Memory B cell (primary cell): ENCODE data around the gene P4HA1.
"Not testable (repeated sequence)": the region's sequence is repeated elsewhere in the genome, so short reads cannot be mapped to it uniquely, and the experiment has no call there.

Source experiments
- ATAC-seq: fragments of 150-1000 bp; cut with Tn5 transposase; 2 replicates; pipeline ENCODE4 v1.10.0; 2021; ENCODE audit warnings: low read depth, mild to moderate bottlenecking, moderate library complexity
- DNase-seq, 2 donors: peaks; one replicate each; pipeline ENCODE4 v3.0.0; 2022; ENCODE audit warnings: low spot score in 2 of 2
- H3K27ac Mint-ChIP-seq: one replicate; pipeline ENCODE4 v1.8.0; 2022; ENCODE audit warnings: mild to moderate bottlenecking, moderate library complexity, mixed read lengths
- H3K27me3 Mint-ChIP-seq: one replicate; pipeline ENCODE4 v1.8.0; 2022; ENCODE audit warnings: mixed read lengths
- H3K36me3 Mint-ChIP-seq: one replicate; pipeline ENCODE4 v1.8.0; 2022; ENCODE audit warnings: mild to moderate bottlenecking, mixed read lengths
- H3K4me1 Mint-ChIP-seq: one replicate; pipeline ENCODE4 v1.8.0; 2022; ENCODE audit warnings: mixed read lengths
- H3K4me3 Mint-ChIP-seq: one replicate; pipeline ENCODE4 v1.8.0; 2022; ENCODE audit warnings: mild to moderate bottlenecking, moderate library complexity, mixed read lengths
- H3K9me3 Mint-ChIP-seq: one replicate; pipeline ENCODE4 v1.8.0; 2022; ENCODE audit warnings: mixed read lengths

Gene P4HA1

DNA sequence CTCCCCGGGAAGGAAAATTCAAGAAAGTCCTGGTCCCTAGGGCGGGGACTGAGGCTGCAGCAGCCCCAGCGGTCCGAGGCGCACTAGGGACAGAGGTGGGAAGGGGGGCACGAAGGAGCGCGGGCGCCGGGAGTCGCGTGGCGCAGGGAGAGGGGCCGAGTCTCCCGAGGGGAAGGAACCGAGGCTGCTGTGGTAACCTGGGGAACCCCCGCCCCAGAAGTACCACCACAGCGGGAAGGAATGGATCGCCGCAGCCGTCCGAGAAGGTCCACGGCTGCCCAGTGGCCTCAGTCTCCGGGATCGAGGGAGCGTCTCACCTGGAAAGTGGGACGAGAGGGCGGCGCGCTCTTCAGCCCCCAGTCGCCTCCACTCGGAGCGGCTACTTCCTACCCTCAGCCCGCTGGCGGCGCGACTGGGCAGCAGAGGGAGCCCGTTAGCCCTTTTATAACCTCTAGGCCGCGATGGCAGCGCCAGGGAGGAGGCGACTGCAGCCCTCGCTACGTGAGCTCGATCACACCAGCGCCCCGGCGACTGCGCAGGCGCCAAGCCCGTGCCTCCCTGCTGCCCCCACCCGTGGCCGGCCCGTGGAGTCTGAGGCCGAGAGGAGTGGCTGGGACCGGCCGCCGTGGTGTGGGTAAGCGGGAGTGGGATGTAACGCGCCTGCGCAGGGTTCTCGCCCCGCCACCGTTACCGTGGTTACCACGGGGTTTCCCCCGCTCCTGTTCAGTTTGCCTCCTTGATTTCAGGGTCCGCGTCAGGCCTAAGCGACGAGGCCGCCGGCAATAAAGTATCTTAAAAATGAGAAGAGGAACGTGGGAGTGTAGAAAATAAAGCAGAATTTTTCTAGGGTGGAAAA is at the start of gene P4HA1:
Gene P4HA1, minus strand, starts transcription at position 418 of the 856 bp plus-strand sequence. CDS start 21,983 bp downstream, outside the sequence.
- H3K27ac Mint-ChIP-seq = peak within 1 kb of the TSS; percentile 99
- DNase-seq (peak; percentile 96 to 97), ATAC-seq (peak; percentile 82)
- H3K4me1 Mint-ChIP-seq = peaks cover 14% of the 10 kb centered on the region
- H3K4me3 Mint-ChIP-seq = peak within 1 kb of the TSS; percentile 96
- no peaks in the 10 kb centered on the region for H3K27me3 Mint-ChIP-seq
- H3K36me3 Mint-ChIP-seq = peaks cover 2% of the 10 kb centered on the region
- no peaks in the 10 kb centered on the region for H3K9me3 Mint-ChIP-seq

DNA sequence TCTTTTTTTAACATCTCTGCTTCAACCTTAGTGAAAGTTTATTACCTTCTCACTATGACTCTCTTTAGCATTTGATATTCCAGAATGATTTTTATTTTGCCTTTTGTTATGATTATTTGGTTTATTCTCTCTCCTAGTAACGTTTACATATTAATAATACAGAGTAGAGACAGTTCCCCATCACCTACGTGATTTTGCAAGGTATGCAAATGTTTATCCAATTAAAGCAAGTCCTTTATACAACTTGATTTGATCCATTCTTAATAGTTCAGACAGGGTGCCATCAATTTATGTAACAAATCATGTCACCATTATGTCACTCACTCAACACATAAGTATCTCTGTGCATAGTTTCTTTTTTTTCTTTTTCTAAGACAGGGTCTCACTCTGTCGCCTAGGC is 44.9 kb upstream of the P4HA1 start:
- Mint-ChIP-seq H3K9me3 (no peaks in the 10 kb centered on the region), H3K27me3 (no peaks in the 10 kb centered on the region), H3K27ac (no peak overlapping the region), H3K4me3 (no peak overlapping the region), H3K4me1 (no peaks in the 10 kb centered on the region), H3K36me3 (peaks cover 24% of the 10 kb centered on the region)
- no peak for ATAC-seq
- DNase-seq = no peak

DNA sequence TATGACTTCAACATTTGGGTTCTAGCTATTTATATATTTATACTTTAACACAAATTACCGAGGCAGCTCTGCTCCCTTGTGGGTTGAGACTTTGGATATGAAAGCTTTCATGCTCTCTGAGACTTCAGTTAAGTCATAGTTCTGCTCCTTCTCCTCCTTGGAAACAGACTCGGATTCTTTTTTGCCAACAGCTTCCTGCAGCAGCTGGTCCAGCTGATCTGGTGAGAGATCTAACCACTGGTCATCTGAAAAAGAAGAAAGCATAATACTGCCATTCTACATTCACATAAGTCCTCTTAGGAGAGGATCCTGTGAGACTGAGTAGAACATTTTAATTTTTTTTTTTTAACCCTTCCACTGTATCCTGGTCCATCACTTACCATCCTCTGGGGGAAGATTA is 42.6 kb upstream of the P4HA1 start:
- no peak overlapping the region for H3K4me3 Mint-ChIP-seq
- no peaks in the 10 kb centered on the region for H3K4me1 Mint-ChIP-seq
- no peaks in the 10 kb centered on the region for H3K9me3 Mint-ChIP-seq
- peaks cover 27% of the 10 kb centered on the region for H3K36me3 Mint-ChIP-seq
- no peak overlapping the region for H3K27ac Mint-ChIP-seq
- H3K27me3 Mint-ChIP-seq = no peaks in the 10 kb centered on the region
- no peak for DNase-seq
- no peak for ATAC-seq

DNA sequence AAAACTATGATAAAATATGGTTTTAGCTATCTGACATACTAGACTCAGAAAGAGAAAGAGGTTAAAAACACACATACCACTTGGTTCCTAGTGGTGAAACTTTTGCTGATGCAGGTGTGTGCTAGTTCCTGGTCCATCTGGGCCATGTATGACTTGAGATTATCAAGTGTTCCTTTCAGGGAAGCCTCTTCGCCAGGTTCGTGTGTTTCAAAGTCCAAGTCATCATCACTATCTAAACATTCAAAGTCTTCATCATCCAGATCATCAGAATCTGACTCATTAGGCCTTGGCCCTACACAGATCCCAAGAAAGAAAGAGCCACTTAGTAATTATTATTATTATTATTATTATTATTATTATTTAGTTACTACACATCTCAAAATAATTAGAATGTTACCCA is 40.0 kb upstream of the P4HA1 start:
- peaks cover 8% of the 10 kb centered on the region for H3K4me1 Mint-ChIP-seq

DNA sequence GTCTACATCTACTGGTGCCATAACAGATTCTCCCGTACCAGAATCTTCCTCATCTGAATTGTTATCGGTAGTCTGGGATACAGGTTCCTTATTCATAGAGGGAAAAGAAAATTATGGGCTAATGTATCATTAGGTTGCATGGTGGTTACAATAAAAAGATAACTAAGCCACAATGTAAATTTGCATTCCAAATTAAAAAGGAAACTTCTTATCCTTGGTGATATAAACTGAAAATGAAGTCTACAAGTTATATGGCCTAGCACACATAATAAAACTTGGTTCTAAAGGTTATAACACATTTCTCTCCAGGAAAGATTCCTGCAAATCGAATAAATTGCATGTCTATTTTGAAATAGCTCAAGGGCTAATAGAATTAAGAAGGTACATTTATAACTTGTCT is 38.1 kb upstream of the P4HA1 start:
- no peak overlapping the region for H3K27ac Mint-ChIP-seq

More for the DNA sequence above, 40.0 kb upstream of the P4HA1 start:
- Mint-ChIP-seq H3K36me3 (peaks cover 29% of the 10 kb centered on the region), H3K9me3 (no peaks in the 10 kb centered on the region), H3K4me3 (no peak overlapping the region), H3K27me3 (no peaks in the 10 kb centered on the region), H3K27ac (no peak overlapping the region)
- no peak for ATAC-seq
- DNase-seq = no peak

DNA sequence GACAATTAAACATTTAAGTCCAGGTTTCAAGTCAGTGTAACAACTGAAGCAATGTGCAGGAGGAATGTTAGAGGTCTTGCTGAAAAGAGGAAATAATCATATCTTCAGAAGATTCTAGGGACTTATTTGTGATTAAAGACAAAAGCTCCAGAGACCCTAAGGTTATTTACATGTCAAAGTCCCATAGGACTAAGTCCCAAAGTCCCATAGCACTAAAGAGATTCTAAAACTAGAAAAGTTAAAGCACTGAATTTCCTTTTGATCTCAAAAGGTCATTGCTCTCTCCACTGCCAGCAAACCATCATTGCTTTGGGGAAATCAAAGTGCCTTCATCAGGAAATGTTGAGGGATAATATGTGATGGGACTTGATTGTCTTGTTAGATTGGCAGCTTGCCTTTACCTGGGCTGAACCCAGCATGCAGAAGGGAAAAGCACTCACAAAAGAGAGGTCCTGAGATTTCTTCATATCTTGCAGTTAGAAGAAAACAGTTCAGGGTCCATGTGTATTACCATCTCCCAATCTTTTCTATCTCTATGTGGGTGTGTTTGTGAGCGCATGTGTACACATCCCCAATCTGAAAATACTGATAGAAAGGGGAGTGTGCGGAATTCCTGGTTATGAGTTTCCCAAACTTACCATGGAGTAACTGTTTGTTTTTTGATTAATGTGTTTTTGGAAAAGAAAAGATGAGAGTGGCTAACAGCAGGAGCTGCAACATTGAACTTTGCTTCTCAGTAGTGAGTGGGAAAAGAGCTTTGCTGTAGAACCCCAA is 35.4 kb upstream of the P4HA1 start:
- Mint-ChIP-seq H3K4me3 (no peak overlapping the region), H3K4me1 (peaks cover 8% of the 10 kb centered on the region), H3K36me3 (peaks cover 32% of the 10 kb centered on the region), H3K27me3 (no peaks in the 10 kb centered on the region), H3K9me3 (no peaks in the 10 kb centered on the region), H3K27ac (peak overlapping the region; percentile 76)
- DNase-seq (no peak), ATAC-seq (no peak)

More for the DNA sequence above, 38.1 kb upstream of the P4HA1 start:
- H3K9me3 Mint-ChIP-seq = no peaks in the 10 kb centered on the region
- no peak for DNase-seq
- no peak for ATAC-seq
- no peak overlapping the region for H3K4me3 Mint-ChIP-seq
- no peaks in the 10 kb centered on the region for H3K27me3 Mint-ChIP-seq
- peaks cover 33% of the 10 kb centered on the region for H3K36me3 Mint-ChIP-seq
- H3K4me1 Mint-ChIP-seq = peaks cover 8% of the 10 kb centered on the region

DNA sequence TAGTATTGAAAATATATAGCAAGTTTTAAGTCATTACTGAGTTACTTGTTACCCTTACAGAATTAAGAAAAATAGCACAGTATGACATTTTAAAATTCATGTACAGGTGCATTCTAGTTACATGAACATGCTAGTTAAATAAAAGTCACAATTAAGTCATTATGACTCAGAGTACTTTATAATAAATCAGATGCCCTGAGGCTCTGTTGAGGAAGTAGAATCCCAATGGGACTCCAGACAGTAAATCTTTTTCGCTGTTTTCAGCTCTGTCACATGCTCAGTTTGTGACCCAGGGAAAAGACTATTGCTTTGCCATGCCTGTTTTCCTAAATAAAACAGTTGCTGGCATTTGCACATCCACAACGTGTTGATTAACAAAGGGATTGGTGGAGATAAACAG is 34.6 kb upstream of the P4HA1 start:
- no peak for ATAC-seq
- peaks cover 8% of the 10 kb centered on the region for H3K4me1 Mint-ChIP-seq

DNA sequence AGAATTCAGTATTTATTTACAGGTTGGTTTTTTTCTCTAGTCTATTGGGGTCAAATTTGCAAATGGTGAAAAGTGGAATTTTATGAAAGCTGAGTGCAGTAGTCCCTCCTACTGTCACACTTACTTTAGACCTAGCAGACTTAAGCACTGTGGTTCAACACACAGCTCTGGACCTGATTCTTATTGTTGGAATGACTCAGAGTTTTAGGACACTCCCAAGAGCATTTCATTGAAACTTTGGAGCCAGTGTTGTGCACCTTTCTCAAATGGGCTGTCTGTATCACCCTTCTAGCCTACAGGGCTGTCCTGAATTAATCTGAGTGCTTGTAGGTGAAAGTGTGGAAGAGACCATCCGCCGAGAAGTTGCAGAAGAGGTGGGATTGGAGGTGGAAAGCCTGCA is 29.7 kb upstream of the P4HA1 start:
- Mint-ChIP-seq H3K4me3 (no peak overlapping the region), H3K4me1 (no peaks in the 10 kb centered on the region), H3K9me3 (no peaks in the 10 kb centered on the region), H3K27ac (no peak overlapping the region), H3K36me3 (peaks cover 22% of the 10 kb centered on the region), H3K27me3 (no peaks in the 10 kb centered on the region)
- DNase-seq (no peak), ATAC-seq (no peak)

More for the DNA sequence above, 34.6 kb upstream of the P4HA1 start:
- Mint-ChIP-seq H3K27ac (no peak overlapping the region), H3K4me3 (no peak overlapping the region), H3K36me3 (peaks cover 29% of the 10 kb centered on the region), H3K27me3 (no peaks in the 10 kb centered on the region), H3K9me3 (no peaks in the 10 kb centered on the region)
- no peak for DNase-seq

DNA sequence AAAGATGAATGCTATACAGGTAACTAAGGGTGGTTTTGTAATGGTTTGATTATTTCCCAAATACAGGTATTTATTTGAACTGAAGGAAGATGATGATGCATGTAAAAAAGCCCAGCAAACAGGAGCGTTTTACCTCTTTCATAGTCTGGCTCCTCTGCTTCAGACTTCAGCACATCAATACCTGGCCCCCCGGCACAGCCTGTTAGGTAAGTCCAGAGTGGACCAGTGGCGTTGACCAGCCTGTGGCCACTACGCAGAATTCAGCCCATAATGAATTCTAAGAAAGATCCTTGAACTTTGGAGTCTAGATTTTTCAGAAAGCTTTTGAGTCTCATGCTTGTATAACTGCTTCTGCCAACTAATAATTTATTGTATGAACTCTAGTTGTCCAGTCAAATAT is 23.3 kb upstream of the P4HA1 start:
- Mint-ChIP-seq H3K4me3 (no peak overlapping the region), H3K27ac (no peak overlapping the region), H3K9me3 (no peaks in the 10 kb centered on the region), H3K36me3 (peaks cover 6% of the 10 kb centered on the region), H3K4me1 (no peaks in the 10 kb centered on the region), H3K27me3 (no peaks in the 10 kb centered on the region)
- no peak for ATAC-seq
- DNase-seq = no peak

DNA sequence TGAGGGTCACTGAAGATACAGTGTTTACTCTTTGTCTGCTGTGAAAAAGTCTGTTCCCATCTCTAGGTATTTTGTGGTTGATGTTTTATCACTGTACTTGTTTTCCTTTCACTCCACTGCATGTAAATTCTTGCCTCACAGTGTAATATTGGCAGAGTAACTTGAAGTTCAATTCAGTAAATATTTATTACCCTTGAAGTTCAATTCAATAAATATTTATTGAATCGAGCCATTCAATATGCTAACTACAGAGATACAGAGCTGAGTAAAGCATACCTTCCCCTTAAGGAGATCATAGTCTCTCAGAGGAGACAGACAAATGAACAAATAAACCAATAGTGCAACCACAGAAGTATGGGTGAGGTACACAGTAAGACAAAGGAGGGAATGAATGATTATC is 22.8 kb upstream of the P4HA1 start:
- Mint-ChIP-seq H3K27ac (no peak overlapping the region), H3K9me3 (no peaks in the 10 kb centered on the region)

DNA sequence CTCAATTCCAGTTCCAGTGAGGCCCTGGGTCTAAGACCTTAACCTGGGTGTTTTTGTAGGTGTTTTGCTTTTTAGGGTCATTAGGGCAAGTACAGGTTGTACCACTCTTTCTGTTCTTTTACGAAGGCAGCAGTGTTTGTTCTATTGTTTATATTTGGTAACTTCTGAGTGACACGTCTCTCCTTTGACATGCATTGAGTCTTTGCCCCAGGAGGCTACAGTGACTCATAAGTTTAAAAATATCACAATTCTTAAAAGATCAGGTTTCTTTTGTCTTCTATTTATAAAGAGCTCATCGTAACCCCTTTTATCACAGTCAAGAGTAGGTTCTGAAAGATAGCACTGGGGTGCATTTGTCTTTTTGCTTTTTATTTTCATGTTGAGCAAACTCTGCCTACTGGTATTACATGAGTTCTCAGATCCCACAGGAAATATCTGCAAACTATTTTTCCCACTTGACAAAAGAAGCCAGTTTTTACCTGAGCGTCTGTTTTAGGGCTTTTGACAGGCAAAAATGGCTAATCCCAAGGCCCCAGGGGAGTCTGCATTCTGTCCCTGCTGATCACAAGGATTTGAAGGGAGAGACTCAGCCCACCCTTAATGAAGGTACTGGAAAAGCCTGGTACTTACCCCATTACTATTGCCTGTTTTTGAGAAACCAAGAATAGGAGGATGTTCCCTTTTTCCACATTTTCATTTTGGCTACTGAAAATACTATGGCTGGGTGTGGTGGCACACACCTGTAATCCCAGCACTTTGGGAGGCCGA is 21.5 kb upstream of the P4HA1 start:
- no peaks in the 10 kb centered on the region for H3K4me1 Mint-ChIP-seq
- no peaks in the 10 kb centered on the region for H3K9me3 Mint-ChIP-seq
- no peak overlapping the region for H3K4me3 Mint-ChIP-seq
- peaks cover 2% of the 10 kb centered on the region for H3K36me3 Mint-ChIP-seq
- H3K27ac Mint-ChIP-seq = peak overlapping the region; percentile 28
- no peaks in the 10 kb centered on the region for H3K27me3 Mint-ChIP-seq
- DNase-seq (no peak), ATAC-seq (peak; percentile 32)

More for the DNA sequence above, 22.8 kb upstream of the P4HA1 start:
- DNase-seq (no peak), ATAC-seq (no peak)
- Mint-ChIP-seq H3K4me3 (no peak overlapping the region), H3K27me3 (no peaks in the 10 kb centered on the region), H3K36me3 (peaks cover 6% of the 10 kb centered on the region), H3K4me1 (no peaks in the 10 kb centered on the region)

DNA sequence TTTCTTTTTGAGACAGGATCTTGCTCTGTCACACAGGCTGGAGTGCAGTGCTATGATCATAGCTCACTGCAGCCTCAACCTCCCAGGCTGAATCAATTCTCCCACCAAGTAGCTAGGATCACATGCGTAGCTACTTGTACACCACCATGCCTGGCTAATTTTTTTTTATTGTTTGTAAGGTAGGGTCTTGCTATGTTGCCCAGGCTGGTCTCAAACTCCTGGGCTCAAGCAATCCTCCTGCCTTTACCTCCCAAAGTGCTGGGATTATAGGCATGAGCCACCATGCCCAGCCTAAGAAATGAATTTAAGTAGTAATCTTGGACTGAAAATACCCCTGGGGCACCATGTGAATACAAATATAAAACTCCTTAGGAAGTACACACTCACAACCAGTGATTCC is 19.4 kb upstream of the P4HA1 start:
- H3K9me3 Mint-ChIP-seq = no peaks in the 10 kb centered on the region
- no peaks in the 10 kb centered on the region for H3K27me3 Mint-ChIP-seq
- no peak overlapping the region for H3K27ac Mint-ChIP-seq
- DNase-seq = no peak
- no peak overlapping the region for H3K4me3 Mint-ChIP-seq
- no peak for ATAC-seq
- H3K36me3 Mint-ChIP-seq = peaks cover 2% of the 10 kb centered on the region
- H3K4me1 Mint-ChIP-seq = no peaks in the 10 kb centered on the region

DNA sequence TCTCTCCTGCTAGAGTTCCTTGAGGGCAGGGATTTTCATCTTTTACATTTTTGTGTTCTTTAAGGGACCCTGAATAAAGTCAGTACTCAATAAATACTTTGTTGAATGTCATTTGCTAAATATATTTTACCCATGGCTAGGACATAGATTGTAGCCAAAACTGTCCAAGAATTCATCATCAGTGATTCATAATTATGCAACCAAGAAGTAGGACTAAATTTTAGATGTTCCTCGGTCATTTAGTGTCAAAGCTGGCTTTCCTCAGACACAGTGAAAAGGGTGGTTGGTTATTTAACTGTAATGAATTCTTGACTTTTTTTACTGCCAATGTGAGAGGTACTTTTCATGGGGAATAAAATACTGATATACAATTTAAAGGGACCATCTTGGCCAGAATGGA is 16.9 kb upstream of the P4HA1 start:
- no peak for DNase-seq
- peaks cover 2% of the 10 kb centered on the region for H3K9me3 Mint-ChIP-seq
- no peaks in the 10 kb centered on the region for H3K27me3 Mint-ChIP-seq
- peaks cover 3% of the 10 kb centered on the region for H3K4me1 Mint-ChIP-seq
- H3K4me3 Mint-ChIP-seq = no peak overlapping the region
- ATAC-seq = no peak
- no peak overlapping the region for H3K27ac Mint-ChIP-seq
- peaks cover 9% of the 10 kb centered on the region for H3K36me3 Mint-ChIP-seq

DNA sequence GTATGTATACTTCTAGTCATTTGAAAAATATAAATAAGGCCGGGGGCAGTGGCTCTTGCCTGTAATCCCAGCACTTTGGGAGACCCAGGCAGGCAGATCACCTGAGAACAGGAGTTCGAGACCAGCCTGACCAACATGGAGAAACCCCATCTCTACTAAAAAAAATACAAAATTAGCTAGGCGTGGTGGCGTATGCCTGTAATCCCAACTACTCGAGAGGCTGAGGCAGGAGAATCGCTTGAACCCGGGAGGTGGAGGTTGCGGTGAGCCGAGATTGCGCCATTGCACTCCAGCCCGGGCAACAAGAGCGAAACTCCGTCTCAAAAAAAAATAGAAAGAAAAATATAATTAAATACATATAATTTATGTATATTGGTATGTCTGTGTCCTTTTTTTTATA is 15.4 kb upstream of the P4HA1 start:
- not testable (repeated sequence) for H3K27me3 Mint-ChIP-seq, DNase-seq, H3K4me1 Mint-ChIP-seq, ATAC-seq, H3K27ac Mint-ChIP-seq, H3K4me3 Mint-ChIP-seq, H3K9me3 Mint-ChIP-seq
- H3K36me3 Mint-ChIP-seq = peaks cover 12% of the 10 kb centered on the region
